ENCODE measurements around the gene LCN12.

LCN12 gene

DNA sequence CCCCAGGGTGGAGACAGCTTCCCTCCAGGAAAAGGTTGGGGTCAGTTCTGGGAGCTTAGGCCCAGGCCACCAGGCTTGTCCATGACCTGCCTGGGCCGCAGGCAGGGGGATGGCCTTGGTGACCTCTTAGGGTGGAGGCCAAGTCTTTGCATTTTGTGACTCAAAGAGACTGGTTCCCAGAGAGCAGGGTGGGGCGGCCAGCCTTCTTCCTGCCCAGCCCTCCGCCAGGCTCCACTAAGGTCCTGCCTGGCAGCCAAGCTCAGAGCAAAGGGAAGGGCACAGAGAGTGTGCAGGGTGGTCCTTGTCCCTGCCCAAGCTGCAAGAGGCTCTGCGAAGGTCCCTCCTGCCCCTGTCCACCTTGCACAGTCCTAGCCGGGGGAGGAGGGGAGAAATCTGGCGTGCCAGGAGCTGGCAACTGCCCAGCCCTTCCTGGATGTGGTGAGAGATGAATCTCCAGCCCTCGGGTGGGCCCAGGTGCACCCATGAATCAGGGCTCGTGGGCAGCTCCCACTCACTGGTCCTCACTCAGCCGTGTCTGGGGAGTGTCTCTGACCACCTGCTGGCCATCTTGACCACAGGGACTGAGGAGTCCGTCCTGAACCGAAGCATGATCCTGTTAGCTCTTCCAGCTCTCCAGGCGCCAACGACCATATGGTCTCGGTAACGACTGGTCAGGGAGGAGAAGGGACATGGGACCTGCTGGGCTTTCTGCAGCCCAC is 22.9 kb downstream of the LCN12 start:
- no peak for DNase-seq

DNA sequence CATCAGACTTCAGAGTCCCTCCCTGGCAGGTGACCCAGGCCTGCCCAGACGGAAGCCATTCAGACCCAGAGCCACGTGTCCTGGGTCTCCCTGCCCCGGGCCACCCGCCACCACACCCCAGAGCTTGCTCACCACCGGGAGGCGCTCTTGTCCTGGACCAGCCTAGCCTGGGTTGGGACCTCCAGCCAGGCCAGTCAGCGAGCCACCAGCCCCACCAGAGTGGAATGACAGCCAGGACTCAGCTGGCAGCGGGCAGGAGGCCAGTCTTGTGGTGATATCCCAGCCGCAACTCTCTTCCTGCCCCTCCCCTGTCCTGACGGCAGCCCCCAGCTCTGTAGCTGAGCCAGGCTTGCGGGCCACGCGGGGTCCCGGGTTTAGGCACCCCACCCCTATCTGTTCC is 23.6 kb downstream of the LCN12 start:
- DNase-seq: no peak

DNA sequence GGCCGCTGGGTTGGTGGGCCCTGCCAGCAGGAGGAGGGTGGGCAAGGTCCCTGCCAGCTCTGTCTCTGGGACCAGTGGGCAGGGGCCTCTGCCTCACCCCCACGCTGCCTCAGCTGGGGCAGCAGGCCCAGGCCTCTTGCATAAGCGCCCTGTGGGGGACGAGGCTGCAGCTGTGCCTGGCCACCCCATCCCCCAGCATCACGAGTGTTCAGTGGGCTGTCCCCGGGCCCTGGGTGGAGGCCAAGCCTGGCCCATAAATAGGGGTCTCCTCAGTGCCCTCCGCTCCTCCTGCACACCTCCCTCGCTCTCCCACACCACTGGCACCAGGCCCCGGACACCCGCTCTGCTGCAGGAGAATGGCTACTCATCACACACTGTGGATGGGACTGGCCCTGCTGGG is 25.1 kb downstream of the LCN12 start, which contains the start of gene PTGDS:
Gene PTGDS, plus strand, starts transcription at position 282 of the 400 bp plus-strand sequence. Its CDS starts 75 bp downstream, at position 357.
- no peak for DNase-seq

DNA sequence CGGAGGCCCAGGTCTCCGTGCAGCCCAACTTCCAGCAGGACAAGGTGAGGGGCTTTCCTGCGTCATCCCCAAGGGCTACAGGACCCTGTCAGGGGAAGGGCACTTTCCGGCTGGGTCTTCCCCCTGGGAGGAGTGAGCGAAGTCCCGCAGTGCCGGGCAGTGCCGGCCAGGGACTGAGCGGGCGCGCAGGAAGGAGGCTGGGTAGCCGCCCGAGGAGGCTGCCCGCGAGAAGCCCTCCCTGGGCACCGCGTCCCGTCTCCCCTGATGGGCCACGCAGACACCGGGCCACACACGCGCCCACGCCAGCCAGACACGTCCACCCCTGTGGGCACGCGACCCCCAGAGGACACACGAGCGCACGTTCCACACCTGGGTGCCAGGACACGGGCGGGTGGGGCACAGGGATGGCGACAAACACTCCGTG is 25.6 kb downstream of the LCN12 start:
- DNase-seq: no peak

DNA sequence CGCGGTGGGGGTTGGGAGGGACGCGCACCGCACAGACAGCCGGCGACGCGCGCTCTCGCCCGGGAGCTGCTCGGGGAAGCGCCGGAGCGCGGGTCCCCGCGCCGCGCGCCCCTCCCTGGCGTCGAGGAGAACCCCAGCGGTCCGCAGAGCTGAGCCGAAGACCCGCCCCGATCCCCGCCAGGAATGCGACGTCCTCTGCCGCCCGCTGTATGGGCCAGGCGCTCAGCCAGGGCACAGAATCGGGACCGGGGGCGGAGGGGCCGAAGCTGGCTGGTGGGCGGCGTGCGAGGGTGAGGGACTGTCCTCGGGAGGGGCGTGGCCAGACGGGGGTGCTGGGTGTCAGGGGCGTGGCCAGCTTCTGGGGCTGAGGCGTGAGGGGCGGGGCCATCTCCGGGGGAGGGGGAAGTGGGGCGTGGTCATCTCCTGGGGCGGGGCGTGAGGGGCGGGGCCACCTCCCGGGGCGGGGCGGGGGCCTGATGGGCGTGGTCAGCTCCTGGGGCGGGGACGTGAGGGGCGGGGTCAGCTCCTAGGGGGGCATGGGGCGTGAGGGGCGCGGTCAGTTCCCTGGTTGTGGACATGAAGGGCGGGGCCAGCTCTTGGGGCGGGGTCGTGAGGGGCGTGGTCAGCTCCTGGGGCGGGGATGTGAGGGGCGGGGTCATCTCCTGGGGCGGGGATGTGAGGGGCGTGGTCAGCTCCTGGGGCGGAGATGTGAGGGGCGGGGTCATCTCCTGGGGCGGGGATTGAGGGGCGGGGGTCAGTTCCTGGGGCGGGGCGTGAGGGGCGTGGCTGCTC is 26.2 kb downstream of the LCN12 start:
- DNase-seq: peak in 1 of 2 experiments; percentile 38

DNA sequence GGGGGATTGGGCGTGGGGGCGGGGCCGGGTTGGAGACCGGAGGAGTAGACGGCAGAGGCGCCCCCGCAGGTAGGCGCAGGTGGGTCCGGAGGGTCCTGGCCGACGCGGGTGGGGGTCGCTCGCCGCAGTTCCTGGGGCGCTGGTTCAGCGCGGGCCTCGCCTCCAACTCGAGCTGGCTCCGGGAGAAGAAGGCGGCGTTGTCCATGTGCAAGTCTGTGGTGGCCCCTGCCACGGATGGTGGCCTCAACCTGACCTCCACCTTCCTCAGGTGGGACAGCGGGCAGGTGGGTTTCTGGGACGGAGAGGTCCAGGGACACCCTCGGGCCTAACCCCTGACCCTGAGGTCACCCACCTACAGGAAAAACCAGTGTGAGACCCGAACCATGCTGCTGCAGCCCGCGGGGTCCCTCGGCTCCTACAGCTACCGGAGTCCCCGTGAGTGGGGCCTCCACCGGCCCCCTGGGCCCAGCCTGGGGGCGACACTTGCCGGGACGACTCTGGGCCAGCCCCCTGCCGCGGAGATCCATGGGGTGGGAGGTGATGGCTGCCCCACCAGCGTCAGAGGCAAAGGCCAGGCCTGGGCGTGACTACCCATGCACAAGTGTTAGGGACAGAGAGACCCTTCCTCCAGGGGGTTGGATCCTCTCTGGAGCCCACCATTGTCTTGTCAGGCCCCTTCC is 26.9 kb downstream of the LCN12 start:
- no peak for DNase-seq

DNA sequence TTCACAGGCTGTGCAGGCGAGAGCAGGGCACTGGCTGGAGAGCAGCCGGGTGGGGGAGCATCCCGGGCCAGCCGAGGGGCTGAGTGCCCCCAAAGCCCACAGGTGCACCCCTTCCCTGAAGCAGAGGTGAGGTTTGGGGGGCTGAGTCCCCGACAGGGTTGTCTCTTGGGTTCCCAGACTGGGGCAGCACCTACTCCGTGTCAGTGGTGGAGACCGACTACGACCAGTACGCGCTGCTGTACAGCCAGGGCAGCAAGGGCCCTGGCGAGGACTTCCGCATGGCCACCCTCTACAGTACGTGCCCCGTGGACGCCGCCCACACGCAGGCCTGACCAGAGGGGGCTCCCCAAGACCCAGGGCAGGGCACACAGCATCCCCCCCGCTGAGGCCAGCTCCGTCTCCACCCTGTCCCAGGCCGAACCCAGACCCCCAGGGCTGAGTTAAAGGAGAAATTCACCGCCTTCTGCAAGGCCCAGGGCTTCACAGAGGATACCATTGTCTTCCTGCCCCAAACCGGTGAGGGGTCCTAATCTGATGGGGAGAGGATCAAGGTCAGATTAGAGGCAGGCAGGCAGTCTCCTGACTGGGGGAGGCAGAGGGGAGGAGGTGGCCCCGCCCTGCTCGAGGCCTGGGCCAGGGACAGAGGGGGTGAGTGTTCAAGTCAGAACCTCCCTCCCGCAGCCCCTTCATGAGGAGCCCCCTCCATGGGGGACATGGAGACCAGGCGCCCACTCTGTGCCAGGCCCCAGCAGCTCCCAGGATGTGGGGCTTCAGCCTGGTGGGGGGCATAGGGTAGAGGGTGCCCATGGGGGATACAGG is 27.9 kb downstream of the LCN12 start:
- DNase-seq: no peak

DNA sequence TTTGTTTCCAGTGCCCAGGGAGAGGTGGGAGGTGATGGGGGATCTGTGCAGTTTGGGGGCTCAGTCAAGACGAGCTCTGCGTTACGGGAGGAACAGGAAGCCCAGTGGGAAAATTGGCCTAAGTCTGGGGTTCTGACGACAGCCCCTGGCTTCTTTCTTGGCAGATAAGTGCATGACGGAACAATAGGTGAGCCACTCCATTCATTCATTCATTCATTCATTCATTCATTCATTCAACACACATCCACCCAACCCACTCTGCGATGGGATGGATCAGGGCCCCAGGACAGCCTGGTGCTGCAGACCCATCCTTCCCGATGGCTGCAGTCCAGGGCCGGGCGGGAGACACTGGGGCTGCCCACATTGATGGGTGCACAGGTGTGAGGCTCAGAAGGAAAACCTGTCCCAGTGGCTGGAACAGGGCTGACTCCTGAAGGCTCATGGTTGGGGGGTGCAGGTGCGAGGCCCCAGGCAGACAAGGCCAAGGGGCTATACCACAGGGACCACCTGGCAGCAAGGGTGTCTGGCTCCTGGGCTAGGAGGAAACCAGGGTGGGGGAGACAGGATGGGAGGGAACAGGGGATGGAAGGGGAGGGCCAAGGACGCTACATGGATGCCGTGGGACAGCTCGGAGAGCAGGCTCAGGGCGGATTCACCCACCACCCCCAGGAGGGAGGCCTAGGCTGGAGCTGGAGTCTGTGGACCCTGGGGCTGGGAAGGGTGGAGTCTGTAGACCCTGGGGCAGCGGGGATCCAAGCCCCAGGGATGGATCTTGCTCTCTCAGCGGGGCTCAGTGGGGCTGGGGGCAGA is 28.8 kb downstream of the LCN12 start:
- no peak for DNase-seq

DNA sequence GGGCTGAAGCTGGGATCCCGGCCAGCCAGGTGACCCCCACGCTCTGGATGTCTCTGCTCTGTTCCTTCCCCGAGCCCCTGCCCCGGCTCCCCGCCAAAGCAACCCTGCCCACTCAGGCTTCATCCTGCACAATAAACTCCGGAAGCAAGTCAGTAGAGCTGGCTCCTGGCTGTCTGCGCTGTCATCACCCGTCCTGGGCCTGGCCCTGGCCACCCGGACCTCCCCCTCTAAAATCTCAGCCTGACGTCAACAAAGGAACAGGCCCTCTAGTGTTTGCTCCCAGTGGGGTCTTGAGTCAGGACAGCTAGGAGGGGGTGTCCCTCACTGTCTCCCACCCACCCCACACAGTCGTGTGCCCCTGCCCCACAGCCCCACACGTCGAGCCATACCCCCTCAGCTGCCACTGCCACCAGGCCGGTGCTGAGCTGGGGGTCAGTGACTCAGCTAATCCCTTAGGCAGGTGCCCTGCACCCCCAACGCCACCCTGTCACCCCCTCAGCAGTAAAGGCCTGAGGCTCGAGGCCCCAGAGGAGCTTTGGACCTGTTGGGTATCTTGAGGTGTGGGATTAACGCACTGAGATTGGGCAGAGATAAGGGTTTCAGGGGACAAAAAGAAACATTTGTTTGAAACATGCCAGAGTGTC is 29.6 kb downstream of the LCN12 start:
- no peak for DNase-seq

DNA sequence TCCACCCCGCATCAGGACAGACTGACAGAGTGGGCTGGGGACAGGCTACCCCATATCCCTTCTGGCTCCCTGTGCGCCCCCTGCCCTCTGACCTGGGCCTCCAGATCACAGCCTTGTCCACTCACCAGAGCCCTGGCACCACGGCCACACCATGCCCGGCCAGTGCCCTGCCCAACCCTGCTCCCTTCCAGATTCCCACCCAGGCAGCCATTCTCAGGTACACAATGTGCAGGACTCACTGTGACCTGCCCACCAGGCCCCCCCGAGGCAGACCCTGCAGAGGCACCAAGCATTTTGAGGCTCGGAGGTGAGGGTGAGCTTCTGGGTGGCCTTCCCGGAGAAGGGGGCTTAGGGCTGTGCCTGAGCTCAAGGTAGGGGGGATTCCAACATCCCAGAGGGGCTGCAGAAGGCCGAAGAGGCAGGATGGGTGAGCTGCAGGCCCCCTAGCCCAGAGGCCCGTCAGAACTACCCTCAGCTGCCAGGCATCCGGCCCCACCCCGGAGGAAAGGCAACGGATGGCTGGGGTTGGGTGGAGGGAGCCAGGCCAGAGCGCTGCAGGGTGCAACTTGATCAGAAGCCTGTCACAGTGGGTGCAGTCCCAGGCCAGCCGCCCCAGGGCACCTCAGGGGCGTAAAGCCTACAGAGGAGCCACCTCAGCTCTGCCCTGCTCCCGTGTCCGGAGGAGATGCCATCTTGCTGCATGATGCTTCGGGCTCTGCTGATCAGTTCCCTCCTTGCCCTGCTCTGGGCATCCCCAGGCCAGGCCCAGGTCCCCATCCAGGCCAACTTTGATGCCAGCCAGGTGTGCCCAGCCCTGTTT is 30.4 kb downstream of the LCN12 start, which contains the start of gene LCNL1:
Gene LCNL1, plus strand, starts transcription at position 762 of the 820 bp plus-strand sequence. CDS start 594 bp downstream, outside the sequence.
- no peak for DNase-seq

DNA sequence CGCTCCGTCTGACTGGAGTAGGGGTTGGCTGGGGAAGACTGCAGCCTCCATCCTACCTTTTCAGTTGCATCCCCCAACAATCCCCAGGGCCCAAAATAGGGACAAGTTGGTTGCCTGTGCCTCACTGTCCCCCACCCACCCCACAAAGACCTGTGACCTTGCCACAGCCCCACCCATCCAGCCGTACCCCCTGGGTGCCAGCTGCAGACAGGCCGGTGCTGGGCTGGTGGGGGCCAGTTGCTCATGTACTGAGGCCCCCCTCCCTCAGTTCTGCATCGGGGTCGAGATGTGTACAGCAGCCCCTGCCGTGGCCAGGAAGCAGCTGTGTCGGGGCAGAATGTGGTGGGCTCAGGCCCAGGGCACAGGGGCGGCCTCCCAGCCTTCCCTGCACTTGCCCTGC is 31.1 kb downstream of the LCN12 start:
- DNase-seq: no peak

DNA sequence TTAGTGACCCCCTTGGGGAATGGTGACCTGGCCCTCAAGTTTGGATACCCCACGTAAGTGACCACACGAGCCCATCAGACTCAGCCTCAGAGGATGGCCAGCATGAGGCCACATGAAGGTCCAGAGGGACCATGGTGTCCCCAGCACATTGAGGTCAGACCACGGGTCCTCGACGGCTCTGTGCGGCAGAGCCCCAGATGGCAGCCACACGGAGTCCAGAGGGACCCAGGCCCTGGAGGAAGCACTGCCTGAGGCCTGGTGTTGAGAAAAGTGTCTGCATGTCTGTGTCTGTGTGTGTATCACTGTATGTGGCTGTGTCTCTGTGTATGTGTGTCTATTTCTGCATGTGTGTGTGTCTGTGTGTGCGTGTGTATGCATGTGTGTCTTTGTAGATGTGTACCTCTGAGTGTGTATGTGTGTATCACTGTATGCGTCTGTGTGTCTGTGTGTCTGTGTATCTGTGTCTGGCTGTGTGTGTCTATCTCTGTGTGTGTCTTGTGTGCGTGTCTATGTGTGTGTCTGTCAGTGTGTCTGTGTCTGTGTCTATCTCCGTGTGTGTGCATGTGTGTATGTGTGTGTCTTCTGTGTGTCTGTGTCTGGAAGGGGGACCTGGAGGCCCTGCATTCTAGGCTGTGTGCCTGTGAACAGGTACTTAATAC is 31.7 kb downstream of the LCN12 start:
- no peak for DNase-seq

DNA sequence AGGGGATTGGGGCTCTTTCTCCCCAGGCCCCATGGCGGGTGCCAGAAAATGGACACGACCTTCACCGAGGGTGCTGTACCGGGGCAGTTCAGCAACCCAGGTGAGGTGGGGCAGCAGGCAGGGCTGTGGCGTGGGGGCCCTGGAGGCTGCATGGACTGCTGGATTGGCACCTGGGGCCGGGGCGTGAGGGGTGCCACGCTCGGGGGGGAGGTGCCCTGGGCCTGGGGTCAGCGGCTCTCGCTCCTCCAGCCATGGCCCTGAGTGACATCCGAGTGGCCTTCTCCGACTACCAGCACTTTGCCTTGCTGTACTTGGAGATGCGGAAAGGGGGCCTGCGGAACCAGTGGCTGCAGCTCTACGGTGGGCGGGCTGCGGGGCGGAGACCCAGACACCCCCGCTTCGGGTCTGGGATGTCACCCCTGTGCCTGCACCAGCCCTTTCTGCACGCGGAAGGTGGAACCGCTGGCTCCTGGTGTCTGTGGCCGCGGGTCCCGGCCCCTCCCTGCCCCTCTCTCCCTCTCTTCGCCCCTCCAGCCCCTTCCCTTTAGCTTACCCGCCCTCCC is 32.5 kb downstream of the LCN12 start:
- no peak for DNase-seq

DNA sequence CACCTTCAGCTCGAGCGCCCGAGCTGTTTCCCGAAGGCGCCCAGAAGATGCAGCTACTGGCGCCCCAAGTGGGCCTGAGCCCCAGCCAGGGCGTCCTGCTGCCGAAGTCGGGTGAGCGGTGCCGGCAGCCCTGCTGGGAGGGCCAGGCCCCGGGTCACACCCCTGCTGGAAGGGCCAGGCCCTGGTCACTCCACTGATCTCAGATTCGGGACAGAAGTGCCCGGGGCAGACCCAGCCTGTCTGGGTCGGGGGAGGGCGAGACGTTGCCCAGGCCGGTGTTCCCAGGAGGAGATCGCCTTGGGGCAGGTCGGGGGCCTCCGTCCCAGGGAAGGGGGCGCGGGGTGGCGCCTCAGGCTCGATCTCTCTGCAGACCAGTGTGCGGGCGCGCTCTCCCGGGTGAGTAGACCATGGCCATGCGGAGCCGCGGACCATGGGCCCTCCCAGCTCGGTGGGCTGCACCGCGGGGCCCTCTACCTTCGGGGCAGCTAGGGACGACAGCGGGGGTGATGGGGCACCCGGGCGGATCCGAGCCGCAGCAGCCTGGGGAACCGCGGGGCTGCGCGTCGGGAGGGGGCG is 33.0 kb downstream of the LCN12 start:
- DNase-seq: no peak

DNA sequence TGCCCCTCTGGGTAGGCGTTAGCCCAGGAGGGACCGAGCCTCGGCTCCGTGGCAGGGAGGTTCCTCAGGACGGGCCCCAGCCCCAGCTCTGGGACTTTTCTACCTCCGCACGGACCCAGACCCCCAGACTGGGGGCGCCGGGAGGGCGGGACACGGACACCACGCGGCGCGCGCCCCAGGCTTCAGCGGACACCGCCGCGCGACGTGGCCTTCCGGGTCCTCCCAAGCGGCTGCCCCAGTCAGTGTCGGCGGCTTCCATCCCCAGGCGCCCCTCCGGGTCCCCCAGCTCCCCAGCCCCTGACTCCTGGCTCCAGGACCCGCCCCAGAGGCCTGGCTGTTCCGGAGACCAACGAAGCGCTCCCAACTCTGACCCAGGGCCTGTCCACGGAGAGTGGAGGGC is 33.8 kb downstream of the LCN12 start:
- DNase-seq: no peak

DNA sequence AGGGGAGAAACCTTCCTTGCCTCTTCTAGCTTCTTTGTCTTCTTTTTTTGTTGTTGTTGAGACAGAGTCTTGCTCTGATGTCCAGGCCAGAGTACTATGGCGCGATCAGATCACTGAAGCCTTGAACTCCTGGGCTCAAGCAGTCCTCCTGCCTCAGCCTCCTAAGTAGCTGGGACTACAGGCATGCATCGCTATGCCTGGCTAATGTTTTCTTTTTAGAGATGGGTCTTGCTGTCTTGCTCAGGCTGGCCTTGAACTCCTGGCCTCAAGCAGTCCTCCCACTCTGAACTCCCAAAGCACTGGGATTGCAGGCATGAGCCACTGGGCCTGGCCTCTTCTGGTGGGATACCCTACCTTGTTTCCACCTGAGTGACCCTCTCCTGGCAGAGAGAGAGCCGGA is 36.8 kb downstream of the LCN12 start:
- DNase-seq: no peak

DNA sequence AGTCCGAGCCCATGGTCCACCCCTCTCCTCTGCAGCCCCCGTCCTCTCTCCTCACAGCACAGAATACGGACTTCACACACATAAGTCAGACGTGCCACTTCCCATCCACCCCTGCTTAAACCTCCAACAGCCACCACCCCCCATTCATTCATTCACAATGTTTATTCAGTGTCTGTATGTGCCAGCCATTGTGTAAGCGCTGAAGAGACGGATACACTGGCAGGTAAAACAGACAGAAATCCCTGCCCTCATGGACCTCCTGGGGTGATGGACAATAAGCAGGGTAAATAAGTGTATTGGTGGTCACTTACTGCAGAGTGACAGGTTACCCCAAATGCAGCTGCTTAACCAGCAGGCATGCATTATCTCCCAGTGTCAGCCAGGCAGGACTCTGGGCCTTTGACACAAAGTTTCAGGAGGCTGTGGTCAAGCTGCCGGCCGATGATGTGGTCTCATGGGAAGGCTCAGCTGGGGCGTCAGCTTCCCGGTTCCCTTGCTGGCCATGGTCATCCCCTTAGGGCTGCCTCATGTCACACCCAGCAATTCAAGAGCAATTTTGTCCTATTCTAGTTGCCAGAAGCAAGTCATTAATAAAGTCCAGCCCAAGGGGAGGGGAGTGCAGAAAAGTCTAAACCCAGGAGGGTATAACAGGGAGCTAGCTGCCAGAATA is 38.3 kb downstream of the LCN12 start:
- no peak for DNase-seq
